ENCODE results near the gene YIF1B.
A peak's percentile ranks its signal among the peaks of the same experiment; 100 is the strongest.
"Not testable (repeated sequence)": the region's sequence is repeated elsewhere in the genome, so short reads cannot be mapped to it uniquely, and the experiment has no call there.

YIF1B gene

GRCh38 chr19:38315657-38316476, at the start of gene YIF1B:
YIF1B (minus strand) TSS chr19:38315947; CDS start chr19:38315917, 30 bp downstream.
- DNase-seq (ENCODE audit: low read depth, low spot score) = peak; percentile 97
- no peak for TF ChIP-seq CTCF (IDR thresholded peaks at IDR 0.05; ENCODE audit: low read depth, low read length)
- H3K4me3 ChIP-seq (ENCODE audit: low read depth, low read length) = peak within 1 kb of the TSS; percentile 60
- in situ Hi-C loops (cut with HindIII; ENCODE audit: low sequenced_read_pairs) = no loop called here

GRCh38 chr19:38362946-38363688, 47.4 kb upstream of the YIF1B start:
- peak overlapping the region; percentile 56 for H3K4me3 ChIP-seq (ENCODE audit: low read depth, low read length)
- in situ Hi-C loops (cut with HindIII; ENCODE audit: low sequenced_read_pairs); DNase-seq (ENCODE audit: low read depth, low spot score): not testable (repeated sequence)

- in situ Hi-C loops (cut with HindIII; ENCODE audit: low sequenced_read_pairs) = no loop called here
- peak; percentile 47 for DNase-seq (ENCODE audit: low read depth, low spot score)
- H3K4me3 ChIP-seq (ENCODE audit: low read depth, low read length) = peak overlapping the region; percentile 56
- no peak for TF ChIP-seq CTCF (IDR thresholded peaks at IDR 0.05; ENCODE audit: low read depth, low read length)
Measured at GRCh38 chr19:38362076-38362945, 46.6 kb upstream of the YIF1B start.

GRCh38 chr19:38361633-38362075, 45.9 kb upstream of the YIF1B start:
- in situ Hi-C loops (cut with HindIII; ENCODE audit: low sequenced_read_pairs) = no loop called here
- H3K4me3 ChIP-seq (ENCODE audit: low read depth, low read length) = peak overlapping the region; percentile 56
- DNase-seq (ENCODE audit: low read depth, low spot score) = peak; percentile 70
- peak; percentile 14 for TF ChIP-seq CTCF (IDR thresholded peaks at IDR 0.05; ENCODE audit: low read depth, low read length)

- TF ChIP-seq CTCF (IDR thresholded peaks at IDR 0.05; ENCODE audit: low read depth, low read length) = no peak
- in situ Hi-C loops (cut with HindIII; ENCODE audit: low sequenced_read_pairs) = no loop called here
- no peak for DNase-seq (ENCODE audit: low read depth, low spot score)
- peak overlapping the region; percentile 56 for H3K4me3 ChIP-seq (ENCODE audit: low read depth, low read length)
Measured at GRCh38 chr19:38360839-38361631, 45.3 kb upstream of the YIF1B start.

- in situ Hi-C loops (cut with HindIII; ENCODE audit: low sequenced_read_pairs) = no loop called here
- TF ChIP-seq CTCF (IDR thresholded peaks at IDR 0.05; ENCODE audit: low read depth, low read length) = no peak
- DNase-seq (ENCODE audit: low read depth, low spot score) = no peak
- no peak overlapping the region for H3K4me3 ChIP-seq (ENCODE audit: low read depth, low read length)
Measured at GRCh38 chr19:38360351-38360750, 44.6 kb upstream of the YIF1B start.
